HG03442 (cell line): ENCODE data around the gene TEPSIN.

ENCODE experiments used
- ATAC-seq: cut with Tn5 transposase; IDR thresholded peaks from one replicate; pipeline ENCODE4 v1.9.1; 2021; ENCODE audit warnings: mild to moderate bottlenecking, moderate library complexity; ENCODE audit not compliant: unreplicated experiment

The TEPSIN gene

GRCh38 chr17:81251094-81251708, 12.3 kb upstream of the TEPSIN start:
- ATAC-seq: no peak

GRCh38 chr17:81250286-81251093, 11.6 kb upstream of the TEPSIN start:
- ATAC-seq: no peak

GRCh38 chr17:81249223-81250040, 10.6 kb upstream of the TEPSIN start:
- ATAC-seq: no peak

DNA sequence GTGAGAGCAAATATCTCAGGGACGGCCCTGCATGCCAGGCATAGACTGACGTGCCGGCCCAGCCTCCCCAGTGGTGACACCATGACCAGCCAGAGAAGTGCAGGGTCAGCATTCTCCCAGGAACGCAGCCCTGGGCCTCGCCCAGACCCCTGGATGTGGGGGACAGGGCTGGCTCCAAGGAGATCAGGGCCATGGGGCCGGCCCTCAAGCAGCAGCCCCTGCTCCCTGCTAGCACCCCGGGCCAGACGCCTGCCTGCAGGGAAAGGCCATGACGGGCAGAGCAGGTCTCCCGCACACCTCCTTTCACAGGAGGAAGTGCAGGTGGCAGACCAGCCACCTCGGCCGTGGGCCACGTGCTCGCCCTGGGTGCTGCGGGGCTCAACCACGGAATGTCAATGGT, 9.8 kb upstream of the TEPSIN start:
- ATAC-seq: no peak

- no peak for ATAC-seq
Measured at GRCh38 chr17:81247339-81247990, 8.6 kb upstream of the TEPSIN start.

DNA sequence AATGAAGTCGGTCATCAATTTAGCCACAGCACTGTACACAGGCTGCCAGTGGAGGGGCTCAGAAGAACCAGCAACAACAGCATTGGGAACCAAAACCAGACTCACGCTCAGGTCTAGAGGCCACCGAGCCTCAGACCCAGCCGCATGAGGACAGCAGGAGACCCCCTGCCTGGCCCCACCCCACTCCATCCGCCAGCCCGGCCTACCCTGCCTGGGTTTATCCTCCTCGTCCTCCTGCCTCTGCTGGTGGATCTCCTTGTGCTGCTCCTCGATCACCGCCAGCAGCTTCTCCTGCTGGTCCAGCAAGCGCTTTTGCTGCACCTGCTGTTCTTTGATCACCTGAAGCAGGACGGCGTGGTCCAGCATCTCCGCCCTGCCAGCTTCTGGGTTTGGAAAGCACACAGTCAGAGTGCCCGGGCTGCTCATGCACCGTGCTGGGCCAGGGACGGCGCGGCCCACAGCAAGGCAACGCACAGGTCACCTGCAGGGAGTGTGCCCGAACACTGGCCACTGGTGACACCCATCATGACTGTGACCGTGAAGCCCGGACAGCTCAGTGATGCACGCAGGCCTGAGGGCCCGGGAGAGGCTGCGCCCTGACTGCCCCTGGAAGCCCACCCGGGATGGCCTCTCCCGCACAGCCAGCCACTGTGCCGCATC, 8.0 kb upstream of the TEPSIN start:
- no peak for ATAC-seq

DNA sequence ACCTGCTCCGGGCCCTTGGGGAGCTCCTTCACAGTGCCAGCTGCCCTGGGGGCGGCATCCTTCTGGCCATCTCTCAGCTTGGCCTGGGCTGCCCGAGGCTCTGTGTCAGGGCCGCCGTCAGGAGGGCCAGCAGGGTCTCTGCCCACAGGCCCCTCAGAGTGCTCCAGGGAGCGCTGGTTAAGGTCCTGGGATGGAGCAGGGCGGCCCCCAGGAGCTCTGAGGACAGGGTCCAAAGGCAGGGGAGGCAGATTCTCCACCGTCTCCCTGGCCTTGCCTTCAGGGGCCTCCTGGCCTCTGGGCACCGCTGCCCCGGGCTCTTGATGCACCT, 7.5 kb upstream of the TEPSIN start:
- ATAC-seq: no peak

DNA sequence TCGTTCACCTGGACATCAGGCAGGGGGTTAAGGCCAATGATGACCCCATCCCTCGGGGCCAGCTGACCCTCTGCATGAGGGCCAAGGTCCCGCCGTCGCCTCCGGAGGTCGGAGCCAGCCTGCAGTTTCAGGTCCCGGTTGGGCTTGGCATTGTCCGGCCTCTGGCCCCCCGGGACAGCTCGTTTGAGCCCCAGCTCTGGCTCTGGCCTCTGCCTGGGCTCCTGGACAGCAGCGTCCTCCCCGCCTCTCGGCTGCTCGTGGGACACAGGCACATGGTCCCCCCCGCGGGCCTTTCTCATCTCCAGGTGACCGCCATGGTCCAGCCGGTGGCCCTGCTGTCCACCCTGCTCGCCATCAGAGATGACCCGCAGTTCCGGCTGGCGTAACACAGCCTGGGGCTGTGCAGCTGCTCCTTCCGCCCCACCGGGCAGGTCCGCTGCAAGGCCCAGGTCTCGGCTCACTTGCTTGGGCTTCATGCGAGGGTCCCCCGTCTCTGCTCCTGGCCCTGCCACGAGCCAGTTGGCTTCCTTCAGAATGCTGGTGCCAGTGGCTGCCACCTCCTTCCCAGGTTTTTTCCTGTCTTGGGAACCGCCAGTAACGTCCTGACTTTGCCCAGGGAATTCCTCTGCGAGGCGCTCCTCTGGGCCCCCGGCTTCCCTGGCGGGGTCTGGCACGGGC, 6.9 kb upstream of the TEPSIN start:
- ATAC-seq: no peak

GRCh38 chr17:81245024-81245664, 6.3 kb upstream of the TEPSIN start:
- no peak for ATAC-seq

- ATAC-seq: no peak
Measured at GRCh38 chr17:81244358-81245023, 5.6 kb upstream of the TEPSIN start.

GRCh38 chr17:81243333-81243664, 4.4 kb upstream of the TEPSIN start:
- ATAC-seq: no peak

DNA sequence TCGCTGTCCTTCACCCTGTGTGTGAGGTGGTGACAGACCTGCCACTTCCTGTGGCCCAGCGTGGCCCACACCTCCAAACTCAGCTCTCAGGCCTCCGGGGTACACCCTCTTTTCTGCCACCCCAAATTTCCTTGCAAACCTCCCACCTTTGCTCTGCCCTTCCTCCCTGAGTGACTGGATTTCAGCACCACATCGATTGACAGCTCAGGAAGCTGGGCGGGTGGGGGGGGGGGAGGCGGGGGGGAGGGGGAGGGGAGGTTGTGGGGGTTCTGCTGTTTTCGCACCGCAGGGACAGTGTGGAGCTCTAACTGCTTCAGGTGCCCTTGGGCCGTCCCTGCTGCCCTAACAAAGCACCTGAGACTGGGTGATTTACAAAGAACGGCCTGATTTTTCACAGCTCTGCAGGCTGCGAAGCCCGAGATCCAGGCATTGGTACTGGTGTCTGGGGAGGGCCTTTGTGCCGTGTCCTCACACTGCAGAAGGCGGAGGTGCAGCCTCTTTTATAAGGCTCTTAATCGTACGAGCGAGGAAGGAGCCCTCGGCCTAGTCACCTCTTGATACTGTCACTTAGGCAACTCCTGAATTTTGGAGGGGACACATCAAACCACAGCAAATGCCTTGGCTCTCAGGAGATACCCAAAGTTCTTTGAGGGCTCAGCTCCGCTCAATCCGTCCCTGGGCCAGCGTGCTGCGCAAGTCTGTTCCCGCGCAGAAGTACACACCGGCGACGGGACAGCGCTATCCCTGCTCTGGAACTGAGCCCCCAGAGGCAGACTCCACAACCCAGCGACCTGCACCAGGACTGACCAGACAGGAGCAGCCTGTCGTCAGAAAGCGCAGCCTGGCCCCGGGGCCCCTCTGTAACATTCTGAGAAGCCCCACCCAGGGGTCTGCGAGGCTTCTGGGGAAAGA, 3.8 kb upstream of the TEPSIN start:
- ATAC-seq: no peak

DNA sequence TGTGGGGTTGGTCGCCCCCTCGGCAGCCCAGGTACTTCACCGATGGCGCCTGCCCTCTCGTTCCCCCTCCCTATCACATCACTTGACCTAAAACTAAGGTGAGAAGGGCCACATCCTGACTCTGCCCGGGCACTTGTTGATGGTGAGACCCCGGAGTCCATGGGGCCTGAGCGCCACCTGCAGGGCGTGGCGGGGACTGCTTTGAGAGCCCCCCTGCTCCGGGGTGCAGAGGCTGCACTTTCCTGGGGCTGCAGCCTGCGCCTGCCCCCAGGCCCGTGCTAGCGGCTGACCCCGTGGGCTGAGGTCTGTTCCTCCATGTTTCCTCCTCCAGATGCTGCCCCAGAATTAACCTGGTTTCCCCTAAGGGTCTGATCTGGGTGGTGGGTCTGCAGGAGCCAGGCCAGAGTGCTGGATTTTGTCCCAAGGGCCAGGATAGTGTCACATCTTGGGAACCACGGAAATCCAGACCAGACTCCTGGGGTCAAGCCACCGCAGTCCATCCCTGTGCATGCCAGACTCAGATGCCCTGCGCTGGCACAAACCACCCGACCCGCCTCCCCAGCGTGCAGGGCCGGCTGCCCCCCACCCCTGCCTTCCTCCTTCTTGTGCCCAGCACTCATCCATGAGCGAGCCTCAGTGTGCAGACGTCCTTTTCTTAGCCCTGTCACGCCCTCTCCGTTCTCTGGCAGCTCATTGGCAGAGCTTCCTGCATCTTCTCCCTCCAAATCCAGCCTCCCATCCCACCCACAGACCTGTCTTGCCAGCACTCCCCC, 3.0 kb upstream of the TEPSIN start:
- no peak for ATAC-seq

DNA sequence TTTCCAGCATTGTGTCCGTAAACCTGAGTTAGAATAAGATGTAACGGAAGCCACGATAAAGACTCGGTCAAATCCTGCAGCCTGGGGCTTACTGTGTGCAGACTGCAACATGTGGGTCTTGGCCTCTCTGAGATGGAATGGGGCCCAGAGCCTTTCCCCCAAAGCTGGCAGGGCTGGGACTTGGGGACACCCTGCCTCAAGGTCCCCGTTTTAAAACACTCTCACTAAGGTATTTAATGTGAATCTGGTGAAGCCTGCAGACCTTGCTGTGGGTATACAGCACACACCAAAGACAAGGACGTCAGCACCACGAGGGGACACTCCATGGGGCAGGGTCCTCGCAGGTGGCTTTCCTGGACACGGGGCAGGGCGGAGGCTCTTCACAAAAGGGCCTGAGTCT, 2.3 kb upstream of the TEPSIN start:
- ATAC-seq: no peak

DNA sequence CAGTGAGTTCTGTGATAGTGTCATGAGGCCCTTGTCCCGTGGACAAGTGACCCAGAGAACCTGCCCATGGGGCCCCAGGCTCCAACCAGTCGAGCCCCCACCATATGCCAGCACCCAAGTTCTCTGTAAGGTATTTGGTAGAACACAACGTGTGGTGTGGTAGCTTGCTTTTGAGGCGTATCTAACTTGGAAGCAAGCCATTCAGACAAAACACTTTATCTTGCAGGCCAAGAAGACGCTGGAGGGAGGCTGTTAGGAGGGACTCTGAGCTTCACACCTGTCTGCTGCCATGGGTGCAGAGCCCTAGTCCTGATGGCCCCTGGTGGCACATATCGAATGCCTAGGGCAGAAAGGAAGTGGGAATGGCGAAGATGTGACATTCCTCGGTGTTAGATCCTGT, 1.9 kb upstream of the TEPSIN start:
- ATAC-seq: no peak

- no peak for ATAC-seq
Measured at GRCh38 chr17:81239714-81240555, 1.1 kb upstream of the TEPSIN start.

DNA sequence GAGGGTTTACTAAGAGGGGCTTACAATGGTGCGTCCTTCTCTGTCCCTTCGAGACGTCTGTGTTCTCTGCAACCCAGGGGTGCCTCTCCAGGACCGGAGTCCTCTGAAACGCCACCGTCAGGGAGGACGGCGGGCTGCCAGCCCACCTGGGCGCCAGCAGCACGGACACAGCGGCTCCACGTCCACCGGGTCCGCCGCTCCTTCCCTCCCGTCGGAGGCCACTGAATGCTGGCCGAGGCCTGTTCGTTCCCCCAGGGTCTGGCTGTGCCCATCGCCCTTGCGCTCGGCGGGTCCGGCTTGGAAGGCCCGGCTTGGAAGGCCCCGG, 403 bp downstream of the TEPSIN start:
- ATAC-seq: peak; percentile 3
